Measurements from ENCODE around the gene TNS3. TPM values are rescaled to one million over a fixed set of nuclear protein-coding genes. Genes with fewer than 3 reads are reported as not detected.
A peak's percentile ranks its signal among the peaks of the same experiment; 100 is the strongest.

The TNS3 gene
- total RNA-seq, 1 donor from 2014 or later, result 168 TPM

GRCh38 chr7:47537716-47538675 is 43.9 kb downstream of the TNS3 start:
- H3K9me3 ChIP-seq, result no peaks in the 10 kb centered on the region
- H3K4me3 ChIP-seq, result peak overlapping the region; percentile 52
- H3K4me1 ChIP-seq, result peaks cover 26% of the 10 kb centered on the region
- H3K27ac ChIP-seq, result no peak overlapping the region
- ATAC-seq, result no peak
- TF ChIP-seq, protein P1, sequence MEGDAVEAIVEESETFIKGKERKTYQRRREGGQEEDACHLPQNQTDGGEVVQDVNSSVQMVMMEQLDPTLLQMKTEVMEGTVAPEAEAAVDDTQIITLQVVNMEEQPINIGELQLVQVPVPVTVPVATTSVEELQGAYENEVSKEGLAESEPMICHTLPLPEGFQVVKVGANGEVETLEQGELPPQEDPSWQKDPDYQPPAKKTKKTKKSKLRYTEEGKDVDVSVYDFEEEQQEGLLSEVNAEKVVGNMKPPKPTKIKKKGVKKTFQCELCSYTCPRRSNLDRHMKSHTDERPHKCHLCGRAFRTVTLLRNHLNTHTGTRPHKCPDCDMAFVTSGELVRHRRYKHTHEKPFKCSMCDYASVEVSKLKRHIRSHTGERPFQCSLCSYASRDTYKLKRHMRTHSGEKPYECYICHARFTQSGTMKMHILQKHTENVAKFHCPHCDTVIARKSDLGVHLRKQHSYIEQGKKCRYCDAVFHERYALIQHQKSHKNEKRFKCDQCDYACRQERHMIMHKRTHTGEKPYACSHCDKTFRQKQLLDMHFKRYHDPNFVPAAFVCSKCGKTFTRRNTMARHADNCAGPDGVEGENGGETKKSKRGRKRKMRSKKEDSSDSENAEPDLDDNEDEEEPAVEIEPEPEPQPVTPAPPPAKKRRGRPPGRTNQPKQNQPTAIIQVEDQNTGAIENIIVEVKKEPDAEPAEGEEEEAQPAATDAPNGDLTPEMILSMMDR (IDR thresholded peaks at IDR 0.05), result no peak
- H3K36me3 ChIP-seq, result no peaks in the 10 kb centered on the region
- intact Hi-C loops (cut with DNase I), result no loop called here
- H3K27me3 ChIP-seq, result no peaks in the 10 kb centered on the region
- peak; percentile 38 for DNase-seq

- H3K27me3 ChIP-seq, result no peaks in the 10 kb centered on the region
- no peaks in the 10 kb centered on the region for H3K36me3 ChIP-seq
- peak overlapping the region; percentile 52 for H3K4me3 ChIP-seq
- intact Hi-C loops (cut with DNase I), result no loop called here
- H3K4me1 ChIP-seq, result peaks cover 26% of the 10 kb centered on the region
- DNase-seq (peak; percentile 81), ATAC-seq (peak; percentile 74)
- TF ChIP-seq, protein P1 (IDR thresholded peaks at IDR 0.05), result no peak
- no peak overlapping the region for H3K27ac ChIP-seq
- H3K9me3 ChIP-seq, result no peaks in the 10 kb centered on the region
These were observed 45.0 kb downstream of the TNS3 start for GRCh38 chr7:47536661-47537611.

- DNase-seq, result no peak
- no peaks in the 10 kb centered on the region for H3K36me3 ChIP-seq
- ATAC-seq, result no peak
- H3K27me3 ChIP-seq, result no peaks in the 10 kb centered on the region
- intact Hi-C loops (cut with DNase I), result no loop called here
- no peak overlapping the region for H3K4me3 ChIP-seq
- no peaks in the 10 kb centered on the region for H3K9me3 ChIP-seq
- H3K27ac ChIP-seq, result peak overlapping the region; percentile 17
- H3K4me1 ChIP-seq, result peaks cover 26% of the 10 kb centered on the region
- TF ChIP-seq, protein P1 (IDR thresholded peaks at IDR 0.05), result no peak
These were observed 45.9 kb downstream of the TNS3 start for GRCh38 chr7:47535704-47536628.

DNA sequence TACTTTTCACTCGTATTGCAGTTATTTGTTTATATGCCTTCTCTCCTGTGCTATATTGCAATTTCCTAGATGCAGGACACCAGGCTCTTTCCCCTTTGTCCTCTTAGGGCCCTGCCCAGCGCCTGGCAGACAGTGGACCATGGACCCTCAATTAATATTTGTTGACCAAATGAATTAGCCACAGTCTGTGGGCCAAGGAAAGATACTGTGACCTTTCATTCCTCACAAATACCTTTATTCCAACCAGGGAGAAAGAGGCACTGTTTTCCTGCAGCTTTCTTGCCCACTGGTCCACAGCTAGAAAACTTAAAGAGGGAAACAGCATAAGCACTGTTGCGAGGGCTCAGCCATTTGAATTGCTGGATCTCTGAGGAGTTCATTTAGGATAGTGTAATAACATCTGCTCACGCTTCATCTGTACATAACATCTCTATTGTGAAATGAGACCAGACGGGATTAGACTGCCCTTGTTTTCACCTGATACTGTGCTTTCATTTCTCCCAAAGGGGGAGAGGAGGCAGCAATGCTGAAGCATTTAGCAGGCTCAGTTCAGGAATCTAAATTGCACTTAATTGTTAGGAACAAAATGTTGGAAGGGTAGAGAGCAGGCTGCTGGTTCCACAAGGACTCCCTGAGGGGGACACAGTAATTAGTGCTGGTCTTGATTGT is 46.7 kb downstream of the TNS3 start:
- DNase-seq (no peak), ATAC-seq (no peak)
- intact Hi-C loops (cut with DNase I), result no loop called here
- TF ChIP-seq, protein P1 (IDR thresholded peaks at IDR 0.05), result no peak
- Histone ChIP-seq H3K27ac (peak overlapping the region; percentile 17), H3K36me3 (no peaks in the 10 kb centered on the region), H3K27me3 (no peaks in the 10 kb centered on the region), H3K4me3 (no peak overlapping the region), H3K4me1 (peaks cover 26% of the 10 kb centered on the region), H3K9me3 (no peaks in the 10 kb centered on the region)
